GM12878 (cell line): ENCODE results near the gene OXTR. TPM values are rescaled to one million over a fixed set of nuclear protein-coding genes. Genes with fewer than 3 reads are reported as not detected.

ENCODE experiments used
- ATAC-seq: fragments of 200-7000 bp; cut with Tn5 transposase; 3 replicates; pipeline ENCODE4 v1.9.1; 2020; ENCODE audit warnings: mild to moderate bottlenecking, moderate library complexity
- BruUV-seq: library from RNA; stranded (reverse); fragments of 400-500 nt; replicated peaks from 2 replicates; lab custom pipeline; 2021; lab: Mats Ljungman, UMichigan
- CTCF ChIA-PET: fragments of 300-600 bp; sonication (Branson Sonifier 250); formaldehyde crosslinking; extraction: SDS; loops from one replicate; lab custom pipeline; 2021; ENCODE audit warnings: inconsistent platforms; lab: Yijun Ruan, JAX
- POLR2A ChIA-PET: fragments of 350-600 bp; formaldehyde crosslinking; extraction: SDS; loops from one replicate; lab custom pipeline; 2021; ENCODE audit warnings: inconsistent platforms; lab: Charles Lee
- RAD21 ChIA-PET: fragments of 300-600 bp; sonication (Branson Sonifier 250); formaldehyde crosslinking; loops from one replicate; lab custom pipeline; 2023; ENCODE audit warnings: antibody characterized with exemption; ENCODE audit not compliant: unreplicated experiment; lab: Charles Lee
- SMC1A ChIA-PET: fragments of 300-600 bp; sonication (Branson Sonifier 250); formaldehyde crosslinking; loops from one replicate; lab custom pipeline; 2023; ENCODE audit not compliant: unreplicated experiment, uncharacterized antibody; lab: Charles Lee
- DNase-seq: peaks from one replicate; pipeline ENCODE4 v3.0.0-alpha.2; 2011; ENCODE audit warnings: low read depth, low spot score
- FAIRE-seq: peaks from 3 replicates; lab custom pipeline; 2011; peaks lifted over from hg19 to GRCh38; lab: Jason Lieb, UNC
- H2AFZ ChIP-seq: 2 replicates; pipeline ENCODE4 v1.6.0; 2011; ENCODE audit warnings: low read depth, low read length, control low read depth; ENCODE audit not compliant: control insufficient read depth
- H3K27ac ChIP-seq: 2 replicates; pipeline ENCODE4 v1.5.1; 2011; ENCODE audit warnings: control low read depth; ENCODE audit not compliant: control insufficient read depth, insufficient read depth
- H3K27me3 ChIP-seq, 2 experiments: replicated peaks in 1 of 2; 2 replicates each; pipeline versions ENCODE4 v1.6.0 to v1.6.1; 2011; ENCODE audit warnings: low read length in 1 of 2; ENCODE audit not compliant: control insufficient read depth in 2 of 2, insufficient read depth in 2 of 2
- H3K36me3 ChIP-seq, 2 experiments: 2 replicates each; pipeline ENCODE4 v1.5.1; 2011; ENCODE audit warnings: low read length in 1 of 2; ENCODE audit not compliant: control insufficient read depth in 2 of 2, insufficient read depth in 2 of 2
- H3K4me1 ChIP-seq: 2 replicates; pipeline ENCODE4 v1.6.1; 2011; ENCODE audit warnings: mild to moderate bottlenecking, low read length, moderate library complexity, mixed read lengths; ENCODE audit not compliant: control insufficient read depth, insufficient read depth
- H3K4me2 ChIP-seq: 2 replicates; pipeline ENCODE4 v1.6.0; 2011; ENCODE audit warnings: control low read depth; ENCODE audit not compliant: control insufficient read depth, insufficient read depth
- H3K4me3 ChIP-seq: fragments of 200-600 bp; sonication (generic); 2 replicates; pipeline ENCODE4 v1.5.1; 2016
- H3K79me2 ChIP-seq: 2 replicates; pipeline ENCODE4 v1.6.0; 2011; ENCODE audit warnings: low read length; ENCODE audit not compliant: control insufficient read depth, insufficient read depth
- H3K9ac ChIP-seq: 2 replicates; pipeline ENCODE4 v1.8.0; 2011; ENCODE audit warnings: low read length, control low read depth, mixed read lengths; ENCODE audit not compliant: control insufficient read depth, insufficient read depth
- H3K9me3 ChIP-seq: replicated peaks from 3 replicates; pipeline ENCODE4 v1.5.1; 2011; ENCODE audit warnings: mild to moderate bottlenecking, low read length; ENCODE audit not compliant: control insufficient read depth, insufficient read depth
- H4K20me1 ChIP-seq: 2 replicates; pipeline ENCODE4 v1.6.0; 2011; ENCODE audit not compliant: control insufficient read depth, insufficient read depth
- ATF2 ChIP-seq: IDR thresholded peaks from 2 replicates; pipeline ENCODE4 v1.6.1; 2012; ENCODE audit warnings: low read length, inconsistent platforms
- BHLHE40 ChIP-seq, 2 experiments: fragments of 450-650 bp in 1 of 2; IDR thresholded peaks; 2 replicates each; pipeline ENCODE4 v1.6.1; 2011 to 2017; ENCODE audit warnings: low read depth in 2 of 2, borderline replicate concordance in 1 of 2, improper control_type of control experiment in 1 of 2, low read length in 1 of 2, mild to moderate bottlenecking in 1 of 2
- CEBPB ChIP-seq, 2 experiments: fragments of 150-350 bp in 1 of 2; IDR thresholded peaks; 2 replicates each; pipeline ENCODE4 v1.6.1; 2012 to 2014; ENCODE audit warnings: low read depth in 2 of 2, low read length in 2 of 2, borderline replicate concordance in 1 of 2, inconsistent platforms in 1 of 2
- FOXK2 ChIP-seq: fragments of 450-650 bp; IDR thresholded peaks from 2 replicates; pipeline ENCODE4 v1.6.1; 2017; ENCODE audit warnings: mild to moderate bottlenecking, moderate library complexity
- POU2F2 ChIP-seq: IDR thresholded peaks from 3 replicates; pipeline ENCODE4 v1.6.1; 2011; ENCODE audit warnings: low read depth, mild to moderate bottlenecking, low read length, borderline replicate concordance
- SIN3A ChIP-seq: IDR thresholded peaks from 2 replicates; pipeline ENCODE4 v1.6.1; 2012; ENCODE audit warnings: low read depth, low read length, improper control_type of control experiment
- SUPT20H ChIP-seq: IDR thresholded peaks from 2 replicates; pipeline ENCODE4 v1.6.1; 2011; ENCODE audit warnings: low read depth, mild to moderate bottlenecking, low read length, moderate library complexity, borderline replicate concordance; ENCODE audit not compliant: control insufficient read depth
- TBL1XR1 ChIP-seq: IDR thresholded peaks from 2 replicates; pipeline ENCODE4 v1.6.1; 2012; ENCODE audit warnings: low read depth, low read length, improper control_type of control experiment
- YBX1 ChIP-seq: fragments of 450-650 bp; IDR thresholded peaks from 2 replicates; pipeline ENCODE4 v1.6.1; 2016; ENCODE audit warnings: antibody characterized with exemption
- ZSCAN29 ChIP-seq: fragments of 450-650 bp; IDR thresholded peaks from 2 replicates; pipeline ENCODE4 v1.6.1; 2017; ENCODE audit warnings: mild to moderate bottlenecking, moderate library complexity
- ZZZ3 ChIP-seq: IDR thresholded peaks from 2 replicates; pipeline ENCODE4 v1.6.1; 2011; ENCODE audit warnings: low read depth; ENCODE audit not compliant: control insufficient read depth, insufficient read length
- WGBS: methylation state at CpG from one replicate; pipeline ENCODE4 v1.1.6; 2016; ENCODE audit warnings: low lambda C conversion rate; ENCODE audit not compliant: insufficient replicate concordance, insufficient coverage; ENCODE audit errors: missing lambda C conversion rate; 5-methylcytosine and 5-hydroxymethylcytosine counted together
- in situ Hi-C: fragments of 300-500 bp; cut with MboI; formaldehyde crosslinking; loops from 9 replicates; pipeline ENCODE4 v1.14.3; 2018; ENCODE audit warnings: mixed read lengths
- intact Hi-C: fragments of 100-400 bp; cut with micrococcal nuclease; formaldehyde crosslinking; loops from one replicate; pipeline ENCODE4 v1.14.2; 2022; ENCODE audit not compliant: unreplicated experiment
- polyA plus RNA-seq, 11 experiments: library from polyadenylated mRNA; depleted of rRNA in 4 of 11; unstranded in 6 of 11; stranded (reverse) in 5 of 11; fragments of >200 nt; fragmentation: Nextera tagmentation in 4 of 11; fragmentation: Illumina TruSeq in 1 of 11; extraction: Ambion mirVana in 4 of 11; extraction: Trizol in 1 of 11; gene quantifications; 1 replicate in 1 of 11; 2 replicates in 10 of 11; pipeline versions ENCODE4 v1.2.1 to v1.2.3, GENCODE V29; 2011 to 2016; ENCODE audit warnings: inconsistent platforms in 2 of 11, missing spikeins in 2 of 11, low read depth in 1 of 11
- total RNA-seq, 4 experiments: library from RNA; depleted of rRNA in 3 of 4; stranded (reverse); fragments of >200 nt in 3 of 4; fragmentation: Illumina TruSeq in 1 of 4; extraction: Trizol in 1 of 4; gene quantifications; 2 replicates each; pipeline versions ENCODE4 v1.2.1 to v1.2.3, GENCODE V29; 2013 to 2021
- TF ChIP-seq, protein P1 (sequence below): IDR thresholded peaks from 2 replicates; pipeline ENCODE4 v1.6.1; 2011; ENCODE audit warnings: borderline replicate concordance, low read depth, mild to moderate bottlenecking, moderate library complexity, mixed read lengths, low read length; ENCODE audit not compliant: insufficient read depth; ENCODE audit errors: extremely low read length

OXTR gene
- total and polyA plus RNA-seq, 10 of the 15 experiments (the other 5 are each of a cell fraction or from before 2014, with no cell fraction given): 0.43 to 5.9 (median 2.6) TPM

DNA sequence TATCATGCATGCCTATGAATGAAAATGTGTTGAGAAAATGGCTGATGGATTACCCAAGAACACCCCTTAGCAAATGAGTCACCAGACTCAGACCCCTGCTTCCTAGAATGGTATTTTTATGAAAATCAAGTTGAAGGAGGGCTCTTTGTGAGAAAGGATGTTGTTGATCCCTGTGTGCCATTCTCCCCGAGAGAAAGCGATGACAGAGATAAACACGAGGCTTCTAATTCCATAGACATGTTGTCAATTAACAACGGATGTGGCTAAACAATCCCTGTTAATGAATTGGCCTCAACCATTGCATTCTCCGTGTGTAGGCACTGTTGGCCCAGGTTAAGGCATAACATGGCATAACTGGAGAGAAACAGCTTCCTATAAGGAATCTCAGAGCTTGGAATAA, 5.8 kb upstream of the OXTR start (continued):
- TF ChIP-seq BHLHE40 (IDR thresholded peaks at IDR 0.05; ENCODE audit: borderline replicate concordance in 1 of 2, low read depth in 2 of 2, low read length in 1 of 2) (no peak), FOXK2 (no peak)

DNA sequence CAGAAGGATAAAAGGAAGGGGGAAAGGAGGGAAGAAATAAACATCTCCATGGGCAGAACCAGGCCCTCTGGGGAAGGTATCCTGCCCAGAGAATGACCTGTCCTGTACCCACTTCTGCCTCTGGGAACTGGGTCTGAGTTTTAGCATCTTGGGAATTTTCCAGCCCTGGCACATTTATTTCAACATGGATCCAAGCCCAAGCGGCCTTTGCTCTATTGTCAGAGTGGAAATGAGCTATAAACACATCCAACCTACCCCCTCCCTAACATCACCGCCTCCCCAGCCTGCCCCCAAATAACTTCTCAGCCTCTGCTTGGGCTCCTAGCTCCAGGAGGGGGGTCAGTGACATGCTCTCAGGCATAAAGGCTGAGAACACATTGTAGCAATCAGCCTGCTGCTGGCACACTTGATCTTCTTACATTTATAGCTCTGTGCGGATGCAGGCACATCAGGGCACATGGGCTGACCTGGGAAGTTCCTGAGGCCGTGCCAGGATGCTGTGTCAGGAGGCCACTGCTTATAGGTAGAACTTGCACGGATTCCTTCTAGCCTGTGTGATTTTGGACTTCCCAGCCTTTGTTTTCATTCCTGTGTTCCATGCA, 4.6 kb upstream of the OXTR start:
- H3K27me3 ChIP-seq: no peaks in the 10 kb centered on the region
- H3K27ac ChIP-seq: no peak overlapping the region
- H3K4me1 ChIP-seq: peaks cover 1% of the 10 kb centered on the region
- no peak for FAIRE-seq
- no peak overlapping the region for H3K4me3 ChIP-seq
- H4K20me1 ChIP-seq: no peaks in the 10 kb centered on the region; the same call in 1 of the 2 replicates
- BruUV-seq: no TSS peak
- POLR2A ChIA-PET: no interaction called here
- CTCF ChIA-PET: no interaction called here
- no peak overlapping the region for H3K9ac ChIP-seq
- no peaks in the 10 kb centered on the region for H3K79me2 ChIP-seq
- no peak overlapping the region for H3K4me2 ChIP-seq
- intact Hi-C loops: no loop called here
- RAD21 ChIA-PET: no interaction called here
- DNase-seq: no peak
- no peaks in the 10 kb centered on the region for H3K36me3 ChIP-seq
- 38% methylated on average over 5 of the region's 5 CpGs for WGBS
- SMC1A ChIA-PET: no interaction called here
- TF ChIP-seq ZSCAN29 (no peak), SUPT20H (no peak), YBX1 (no peak), POU2F2 (no peak), SIN3A (no peak), ATF2 (no peak), CEBPB (IDR thresholded peaks at IDR 0.05; ENCODE audit: borderline replicate concordance in 1 of 2, low read depth in 2 of 2, low read length in 2 of 2) (no peak), ZZZ3 (no peak), TBL1XR1 (no peak)
- TF ChIP-seq, protein P1, sequence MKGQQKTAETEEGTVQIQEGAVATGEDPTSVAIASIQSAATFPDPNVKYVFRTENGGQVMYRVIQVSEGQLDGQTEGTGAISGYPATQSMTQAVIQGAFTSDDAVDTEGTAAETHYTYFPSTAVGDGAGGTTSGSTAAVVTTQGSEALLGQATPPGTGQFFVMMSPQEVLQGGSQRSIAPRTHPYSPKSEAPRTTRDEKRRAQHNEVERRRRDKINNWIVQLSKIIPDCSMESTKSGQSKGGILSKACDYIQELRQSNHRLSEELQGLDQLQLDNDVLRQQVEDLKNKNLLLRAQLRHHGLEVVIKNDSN: no peak
- TF ChIP-seq, all 136 proteins: peak for 0
- no peak for ATAC-seq
- Histone ChIP-seq H2AFZ (no peak overlapping the region), H3K9me3 (no peaks in the 10 kb centered on the region)
- in situ Hi-C loops: no loop called here
